ENCODE results near the gene FAM193B. TPM values are rescaled to one million over a fixed set of nuclear protein-coding genes. Genes with fewer than 3 reads are reported as not detected.
A peak's percentile ranks its signal among the peaks of the same experiment; 100 is the strongest.

Gene FAM193B
- total and polyA plus RNA-seq, 9 of the 15 experiments (the other 6 are each of a cell fraction or from before 2014, with no cell fraction given): 4.4 to 76.4 (median 37.3) TPM

- TF ChIP-seq POLR2G (IDR thresholded peaks at IDR 0.05; ENCODE audit: low read depth, low read length): peak; percentile 66
These were observed 62.2 kb downstream of the FAM193B start (continued) for GRCh38 chr5:177491983-177492746.

GRCh38 chr5:177491429-177491945 is 62.9 kb downstream of the FAM193B start:
- peaks cover 84% of the 10 kb centered on the region; the same call in 2 of the 3 replicates for H3K36me3 ChIP-seq (ENCODE audit: control insufficient read depth, insufficient read depth, low read length)
- H3K27ac ChIP-seq (ENCODE audit: extremely low read depth, low read depth, low read length): peak overlapping the region; percentile 23; the same call in 1 of the 3 replicates
- 2% methylated on average over 18 of the region's 43 CpGs for WGBS (ENCODE audit: insufficient coverage, low coverage, missing lambda C conversion rate)
- H4K20me1 ChIP-seq (replicated peaks; ENCODE audit: control insufficient read depth, insufficient read depth, low read length): peaks cover 3% of the 10 kb centered on the region; the same call in 1 of the 2 replicates
- H3K4me3 ChIP-seq: no peak overlapping the region
- H3K79me2 ChIP-seq (ENCODE audit: control insufficient read depth, insufficient read depth, low read length): peaks cover 38% of the 10 kb centered on the region
- peak; percentile 70 for FAIRE-seq
- ChIA-PET CTCF (ENCODE audit: low intra/inter-chr PET ratio) (interaction anchor here (0.6 to 2.2 kb wide), 3 partner anchors 9 to 19 kb away, joined by 3 to 19 read pairs (median 4); no protein-coding TSS in a partner anchor), POLR2A (interaction anchor here (1.0 to 4.0 kb wide), 9 partner anchors 10 to 37 kb away, joined by 3 to 21 read pairs (median 7); partner anchors contain the start of genes DBN1 and DOK3)
- intact Hi-C loops (cut with micrococcal nuclease): loop anchor here (1.0 kb wide), 1 partner anchor 10 kb away; no protein-coding TSS in a partner anchor
- H3K4me2 ChIP-seq (ENCODE audit: insufficient read depth, low read length): 0 out of 2 replicates have a peak overlapping the region, but pooled peaks have one; percentile 6
- peak; percentile 94 to 97 (median 96) for DNase-seq (ENCODE audit: extremely low read depth in 1 of 4, low spot score in 3 of 4)
- no peaks in the 10 kb centered on the region for H3K27me3 ChIP-seq (ENCODE audit: control insufficient read depth in 2 of 2, insufficient read depth in 2 of 2, low read length in 2 of 2)
- peaks cover 40 to 79% of the 10 kb centered on the region in 2 experiments for H3K4me1 ChIP-seq (replicated peaks in 1 of 2; ENCODE audit: control insufficient read depth in 2 of 2, insufficient read depth in 2 of 2, low read length in 2 of 2)
- no TSS peak for BruUV-seq (replicated peaks)
- H3K9me1 ChIP-seq (ENCODE audit: control insufficient read depth, insufficient read depth, low read length): no peaks in the 10 kb centered on the region
- in situ Hi-C loops (cut with MboI): no loop called here
- peak; percentile 87 for ATAC-seq
- no peak overlapping the region for H3K9ac ChIP-seq (ENCODE audit: insufficient read depth in 1 of 2, low read depth in 2 of 2, low read length in 2 of 2)
- H2AFZ ChIP-seq (ENCODE audit: low read depth, low read length): no peak overlapping the region
- no peaks in the 10 kb centered on the region for H3K9me3 ChIP-seq (replicated peaks; ENCODE audit: control insufficient read depth, insufficient read depth, low read depth, low read length)
- TF ChIP-seq CHD7 (IDR thresholded peaks at IDR 0.05; ENCODE audit: low read depth, low read length): no peak
- TF ChIP-seq C11orf30 (IDR thresholded peaks at IDR 0.05; ENCODE audit: low read depth): no peak
- no peak for TF ChIP-seq ATF2 (CRISPR knock-in tag; IDR thresholded peaks at IDR 0.05)
- TF ChIP-seq ETV1 (tag; conservative IDR thresholded peaks at IDR 0.05; ENCODE audit: low read depth): no peak

Measured in K562 (cell line).